Stimulated activated CD4-positive, alpha-beta T cell treated with anti-CD3 and anti-CD28 coated beads, Interleukin-12 subunit alpha, Interleukin-12 subunit beta, amount 100 ng/mL, for 4 hours (primary cell): ENCODE results near the gene AHCYL2.

ENCODE experiments used
- DNase-seq: peaks from one replicate; pipeline ENCODE4 v3.0.0-alpha.2; 2020

The AHCYL2 gene

DNA sequence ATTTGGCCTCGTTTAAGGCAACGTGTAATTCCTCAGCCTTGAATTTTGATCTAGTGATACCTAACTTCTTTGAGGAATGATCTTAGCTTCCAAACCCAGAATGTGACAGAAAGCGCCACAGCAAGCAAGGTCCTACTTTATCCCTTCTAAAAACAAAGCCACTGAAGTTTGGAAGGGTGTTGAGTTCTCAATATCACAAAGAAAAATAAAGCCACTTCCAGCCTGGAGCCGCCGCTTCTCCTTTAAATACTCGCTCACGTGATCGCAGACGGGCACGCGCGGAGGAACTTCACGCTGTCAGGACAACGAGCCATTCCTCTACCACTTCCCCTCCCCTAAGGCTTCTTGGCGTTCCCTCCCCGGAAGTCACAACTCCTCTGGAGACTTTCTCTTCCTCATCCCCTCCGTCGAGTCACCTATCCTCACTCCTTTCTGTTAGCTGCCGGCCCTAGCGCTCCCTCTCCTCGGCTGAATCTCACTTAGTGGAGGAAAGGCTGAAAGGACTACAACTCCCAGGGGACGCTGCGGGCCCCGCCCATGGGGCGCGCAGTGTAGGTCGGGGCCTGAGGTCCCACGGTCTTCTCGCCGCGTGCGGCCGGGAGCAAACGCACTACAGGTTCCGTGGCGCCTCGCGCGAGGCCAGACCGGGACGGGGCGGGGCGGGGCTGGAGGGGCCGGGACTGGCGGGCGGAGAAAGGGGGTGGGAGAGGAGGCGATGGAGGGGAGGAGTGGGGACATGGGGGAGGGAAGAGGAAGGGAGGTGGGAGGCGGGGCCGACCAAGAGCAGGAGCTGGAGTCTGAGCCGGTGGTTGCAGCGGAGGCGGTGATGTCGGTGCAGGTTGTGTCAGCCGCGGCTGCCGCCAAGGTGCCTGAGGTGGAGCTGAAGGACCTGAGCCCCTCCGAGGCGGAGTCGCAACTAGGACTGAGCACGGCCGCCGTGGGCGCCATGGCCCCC is at the start of gene AHCYL2:
Gene AHCYL2 (plus strand): TSS at position 780 of the 955 bp plus-strand sequence.
- DNase-seq: peak; percentile 98

DNA sequence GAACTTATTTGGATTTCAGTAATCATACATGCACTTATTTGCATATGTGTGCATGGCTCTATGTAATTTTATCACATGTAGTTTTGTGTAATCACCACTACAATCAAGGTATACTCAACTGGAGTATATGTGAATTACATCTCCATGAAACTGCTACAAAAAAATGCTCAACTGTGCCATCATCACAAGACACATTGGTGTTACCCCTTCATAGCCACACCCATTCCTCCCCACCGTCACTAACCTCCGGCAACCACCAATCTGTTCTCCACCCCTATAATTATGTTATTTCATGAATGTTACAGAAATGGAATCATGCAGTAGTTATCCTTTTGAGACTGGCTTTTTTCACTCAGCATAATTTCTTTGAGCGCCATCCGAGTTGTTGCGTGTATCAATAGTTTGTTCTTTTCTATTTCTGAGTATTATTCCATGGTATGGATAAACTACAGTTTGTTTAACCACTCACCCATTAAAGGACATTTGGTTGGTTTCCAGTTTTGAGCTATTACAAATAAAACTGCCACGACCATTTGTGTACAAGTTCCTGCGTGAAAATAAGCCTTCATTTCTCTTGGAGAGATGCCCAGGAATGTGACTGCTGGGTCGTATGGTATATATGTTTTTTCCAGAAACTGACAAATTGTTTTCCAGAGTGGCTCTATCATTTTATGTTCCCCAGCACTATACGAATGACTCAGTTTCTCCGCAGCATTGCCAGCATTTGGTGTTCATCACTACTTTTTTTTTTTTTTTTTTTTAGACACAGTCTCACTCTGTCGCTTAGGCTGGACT is 47.7 kb upstream of the AHCYL2 start:
- no peak for DNase-seq

DNA sequence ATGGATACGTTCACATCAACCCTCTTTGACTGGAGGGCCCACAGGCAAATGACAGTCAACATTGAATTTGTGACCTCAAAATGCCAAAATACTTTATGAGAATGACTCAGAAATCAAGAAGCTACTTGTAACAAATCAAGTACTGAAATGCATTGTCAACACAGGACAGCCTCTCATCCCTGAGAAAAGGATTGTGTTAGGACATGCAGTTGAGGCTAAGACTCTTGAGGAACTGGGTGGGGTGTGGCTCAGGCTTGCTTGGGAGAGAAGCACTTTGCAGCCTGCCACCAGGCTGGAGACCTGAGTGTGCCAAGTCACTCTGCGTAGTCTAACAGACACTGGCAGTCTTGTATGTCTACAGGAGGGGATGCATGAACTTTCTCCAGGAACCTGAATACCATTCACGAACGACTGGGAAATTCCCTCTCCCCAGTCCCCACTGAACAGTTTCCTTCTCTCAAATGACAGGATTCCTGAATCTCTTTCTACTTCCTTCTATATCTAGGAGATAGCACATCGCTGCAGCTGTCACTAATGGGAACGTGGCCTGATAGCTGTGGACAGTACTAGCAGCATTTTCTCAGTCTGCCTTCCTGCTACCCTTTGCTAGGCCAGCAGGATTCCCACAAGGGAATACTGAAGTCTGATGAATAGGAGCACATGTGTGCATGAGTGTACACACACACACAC is 39.7 kb upstream of the AHCYL2 start:
- DNase-seq: no peak

DNA sequence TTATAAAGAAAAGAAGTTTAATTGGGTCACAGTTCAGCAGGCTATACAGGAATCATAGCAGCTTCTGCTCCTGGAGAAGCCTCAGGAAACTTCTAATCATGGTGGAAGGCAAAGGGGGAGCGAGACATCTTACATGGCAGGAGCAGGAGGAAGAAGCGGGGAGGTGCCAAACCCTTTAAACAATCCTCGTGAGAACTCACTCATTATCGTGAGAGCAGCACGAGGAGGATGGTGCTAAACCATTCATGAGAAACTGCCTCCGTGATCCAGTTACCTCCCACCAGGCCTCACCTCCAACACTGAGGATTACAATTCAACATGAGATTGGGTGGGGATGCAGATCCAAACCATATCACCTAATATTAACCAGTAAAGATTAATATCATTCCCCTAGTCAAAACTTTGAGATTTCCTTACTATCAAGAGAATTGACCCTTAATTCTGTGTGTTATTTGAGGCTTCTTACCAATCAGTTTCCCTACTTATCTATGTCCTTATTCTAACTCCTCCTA is 38.0 kb upstream of the AHCYL2 start:
- DNase-seq: no peak

DNA sequence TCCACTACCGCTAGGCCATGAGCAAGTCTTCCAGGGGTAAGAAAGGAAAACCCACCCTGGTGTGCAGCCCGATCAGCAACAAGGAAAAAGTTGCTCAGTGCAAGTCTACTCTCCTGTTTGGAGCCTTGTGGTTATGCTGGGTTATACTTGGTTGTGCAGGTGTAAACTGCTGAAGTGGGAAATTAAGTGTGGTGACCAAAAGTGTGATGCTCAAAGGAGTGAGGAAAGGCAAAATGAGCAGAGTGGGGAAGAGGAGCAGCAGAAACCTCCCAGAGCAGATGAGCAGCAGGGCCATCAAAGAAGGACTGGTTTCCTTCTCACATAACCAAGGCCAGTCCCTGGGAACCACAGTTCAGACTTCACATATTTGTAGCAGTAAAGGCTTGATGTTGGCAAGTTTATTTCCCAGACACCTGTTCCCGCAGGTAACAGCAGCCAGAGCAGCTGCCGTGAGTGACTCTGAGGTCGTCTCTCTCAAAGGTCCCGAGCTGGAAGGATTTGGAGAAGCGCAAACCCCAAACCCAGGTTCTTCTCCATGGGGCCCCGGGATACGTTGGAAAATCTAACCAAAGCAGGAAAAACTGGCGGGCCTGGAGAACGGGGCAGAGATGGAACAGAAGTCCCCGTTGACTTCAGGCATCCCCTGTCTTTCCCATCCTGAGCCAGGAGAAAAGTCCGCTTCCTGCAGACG is 37.0 kb upstream of the AHCYL2 start:
- no peak for DNase-seq

DNA sequence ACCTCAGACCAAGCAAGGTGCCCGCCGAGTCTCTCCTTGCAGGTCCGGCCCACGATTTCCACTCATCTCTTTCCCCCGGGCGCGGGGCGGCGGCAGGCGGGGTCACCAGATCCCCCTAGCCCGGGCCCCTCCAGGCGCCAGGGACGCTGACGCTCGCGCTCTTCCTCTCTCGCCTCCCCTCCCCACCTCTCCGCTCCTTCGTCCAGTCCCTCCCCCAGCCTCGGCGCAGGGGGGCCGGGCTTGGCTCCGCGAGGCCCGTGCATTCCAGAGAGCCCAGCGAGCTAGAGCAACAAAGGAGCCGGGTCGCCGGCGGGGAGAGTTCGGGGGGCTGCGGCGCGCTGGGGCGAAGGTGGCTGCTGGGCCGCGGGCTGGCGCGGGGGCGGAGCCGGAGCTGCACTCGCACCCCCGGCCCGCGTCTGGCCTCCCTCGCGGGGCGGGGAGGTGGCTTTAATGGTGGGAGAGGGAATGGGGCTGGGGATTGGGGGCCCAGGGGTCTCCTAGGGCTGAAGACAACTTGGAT is 36.4 kb upstream of the AHCYL2 start, which contains the start of gene SMO:
Gene SMO (plus strand): TSS at position 262 of the 520 bp plus-strand sequence. CDS start 519 bp downstream, outside the sequence.
- peak; percentile 17 for DNase-seq

DNA sequence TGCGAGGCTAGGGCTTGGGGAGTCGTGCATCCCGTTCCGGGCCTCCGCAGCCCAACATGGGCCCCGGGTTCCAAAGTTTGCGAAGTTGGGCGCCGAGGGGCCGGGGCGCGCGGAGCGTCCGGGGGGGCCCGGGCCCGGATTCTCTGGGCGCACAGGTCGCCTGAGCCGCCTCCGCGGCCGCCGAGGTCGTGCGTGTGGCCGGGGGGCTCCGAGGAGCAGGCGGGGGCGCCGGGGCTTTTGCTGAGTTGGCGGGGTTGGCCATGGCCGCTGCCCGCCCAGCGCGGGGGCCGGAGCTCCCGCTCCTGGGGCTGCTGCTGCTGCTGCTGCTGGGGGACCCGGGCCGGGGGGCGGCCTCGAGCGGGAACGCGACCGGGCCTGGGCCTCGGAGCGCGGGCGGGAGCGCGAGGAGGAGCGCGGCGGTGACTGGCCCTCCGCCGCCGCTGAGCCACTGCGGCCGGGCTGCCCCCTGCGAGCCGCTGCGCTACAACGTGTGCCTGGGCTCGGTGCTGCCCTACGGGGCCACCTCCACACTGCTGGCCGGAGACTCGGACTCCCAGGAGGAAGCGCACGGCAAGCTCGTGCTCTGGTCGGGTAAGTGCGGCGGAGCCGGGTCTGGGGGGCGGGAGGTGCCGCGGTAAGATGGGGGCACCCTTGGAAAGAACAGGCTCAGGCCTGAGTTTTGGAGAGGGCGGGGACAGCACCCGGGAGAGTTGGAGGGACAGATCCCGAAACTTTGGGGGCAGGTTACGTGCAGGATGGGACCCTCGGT is 35.8 kb upstream of the AHCYL2 start:
- no peak for DNase-seq

DNA sequence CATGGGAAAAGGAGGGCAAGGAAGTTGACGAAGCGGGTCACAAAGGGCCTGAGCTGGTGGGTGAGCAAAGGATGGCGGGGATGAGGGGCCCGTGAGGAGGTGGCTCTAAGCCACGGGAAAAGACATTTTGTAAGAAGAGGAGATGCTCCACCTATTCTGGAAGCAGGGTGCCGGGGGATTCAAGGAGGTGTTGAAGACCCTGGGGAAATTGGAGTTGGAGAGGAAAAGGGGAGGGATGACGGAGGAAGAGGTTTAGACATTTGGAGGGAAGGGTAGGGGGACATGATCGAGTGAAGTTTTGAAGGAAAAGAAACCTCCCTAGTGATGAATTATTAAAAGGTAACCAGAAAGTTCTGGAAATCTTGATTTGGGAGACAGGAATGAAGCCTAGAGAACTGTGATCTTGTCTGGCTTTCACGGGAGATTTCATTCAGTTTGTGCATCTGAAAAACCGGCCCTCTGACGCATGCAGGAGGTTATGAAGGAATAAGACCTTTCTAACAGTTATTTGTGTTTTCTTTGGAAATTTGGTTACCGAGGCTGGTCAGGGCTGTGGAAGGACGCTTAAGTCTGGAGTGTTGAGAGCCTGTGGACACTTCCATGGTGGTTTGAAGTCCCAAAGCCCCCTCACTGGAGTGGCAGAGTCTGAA is 35.0 kb upstream of the AHCYL2 start:
- no peak for DNase-seq

DNA sequence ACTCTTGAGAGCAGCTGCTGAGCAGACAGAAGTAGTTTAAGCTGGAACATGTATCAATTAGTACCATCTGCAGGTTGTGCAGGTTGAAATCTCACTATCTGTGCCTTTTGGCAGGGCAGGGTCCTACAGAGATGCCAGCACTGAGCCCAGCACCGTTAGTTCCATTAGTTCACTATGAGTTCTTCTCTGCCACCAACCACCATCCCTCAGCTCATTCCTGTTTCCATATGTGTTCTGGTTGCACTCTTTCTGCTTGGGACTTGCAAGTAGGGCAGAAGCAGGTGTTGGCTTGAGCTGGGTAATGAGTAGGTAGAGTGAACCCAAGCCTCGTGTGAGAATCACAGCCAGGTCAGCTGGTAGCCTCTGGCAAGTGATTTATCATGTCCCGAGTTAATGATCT is 33.6 kb upstream of the AHCYL2 start:
- DNase-seq: no peak

DNA sequence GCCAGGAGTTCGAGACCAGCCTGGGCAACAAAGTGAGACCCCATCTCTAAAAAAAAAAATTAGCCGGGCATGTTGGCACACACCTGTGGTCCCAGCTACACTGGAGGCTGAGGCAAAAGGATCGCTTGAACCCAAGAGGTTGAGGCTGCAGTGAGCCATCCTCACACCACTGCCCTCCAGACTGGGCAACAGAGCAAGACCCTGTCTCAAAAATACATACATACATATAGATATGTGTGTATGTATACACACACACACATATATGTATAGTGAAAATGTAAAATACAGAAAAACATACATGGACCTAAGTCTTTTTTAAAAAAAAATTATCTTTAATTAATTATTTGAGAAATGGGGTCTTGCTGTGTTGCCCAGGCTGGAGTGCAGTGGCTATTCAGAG is 30.9 kb upstream of the AHCYL2 start:
- no peak for DNase-seq

DNA sequence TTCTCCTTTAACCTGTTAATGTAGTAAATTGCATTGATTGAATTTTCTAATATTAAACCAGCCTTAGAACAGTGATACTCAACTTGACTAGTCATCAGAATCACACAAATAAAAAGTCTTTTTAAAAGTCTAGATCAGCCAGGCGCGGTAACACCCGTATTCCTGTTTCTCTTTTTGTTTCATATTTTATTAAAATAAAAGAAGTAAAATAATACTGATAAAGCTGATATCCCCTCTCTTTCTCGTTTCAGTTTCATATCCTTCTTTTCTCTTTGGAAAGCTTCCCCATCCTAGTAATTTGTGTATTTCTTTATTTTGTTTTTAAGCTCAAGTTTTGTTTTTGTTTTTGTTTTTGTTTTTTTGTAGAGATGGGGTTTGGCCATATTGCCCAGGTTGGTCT is 27.1 kb upstream of the AHCYL2 start:
- no peak for DNase-seq

DNA sequence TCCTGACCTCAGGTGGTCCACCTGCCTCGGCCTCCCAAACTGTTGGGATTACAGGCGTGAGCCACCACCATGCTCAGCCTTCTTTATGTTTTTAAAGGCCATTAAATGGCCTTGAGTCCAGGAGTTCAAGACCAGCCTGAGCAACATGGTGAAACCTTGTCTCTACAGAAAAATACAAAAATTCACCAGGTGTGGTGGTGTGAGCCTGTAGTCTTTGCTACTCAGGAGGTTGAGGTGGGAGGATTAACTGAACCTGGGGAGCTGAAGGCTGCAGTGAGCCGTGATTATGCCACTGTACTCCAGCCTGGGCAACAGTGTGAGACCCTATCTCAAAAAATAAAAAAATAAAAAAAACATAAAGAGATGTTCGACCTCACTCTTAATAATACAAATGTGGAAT is 25.4 kb upstream of the AHCYL2 start:
- no peak for DNase-seq

DNA sequence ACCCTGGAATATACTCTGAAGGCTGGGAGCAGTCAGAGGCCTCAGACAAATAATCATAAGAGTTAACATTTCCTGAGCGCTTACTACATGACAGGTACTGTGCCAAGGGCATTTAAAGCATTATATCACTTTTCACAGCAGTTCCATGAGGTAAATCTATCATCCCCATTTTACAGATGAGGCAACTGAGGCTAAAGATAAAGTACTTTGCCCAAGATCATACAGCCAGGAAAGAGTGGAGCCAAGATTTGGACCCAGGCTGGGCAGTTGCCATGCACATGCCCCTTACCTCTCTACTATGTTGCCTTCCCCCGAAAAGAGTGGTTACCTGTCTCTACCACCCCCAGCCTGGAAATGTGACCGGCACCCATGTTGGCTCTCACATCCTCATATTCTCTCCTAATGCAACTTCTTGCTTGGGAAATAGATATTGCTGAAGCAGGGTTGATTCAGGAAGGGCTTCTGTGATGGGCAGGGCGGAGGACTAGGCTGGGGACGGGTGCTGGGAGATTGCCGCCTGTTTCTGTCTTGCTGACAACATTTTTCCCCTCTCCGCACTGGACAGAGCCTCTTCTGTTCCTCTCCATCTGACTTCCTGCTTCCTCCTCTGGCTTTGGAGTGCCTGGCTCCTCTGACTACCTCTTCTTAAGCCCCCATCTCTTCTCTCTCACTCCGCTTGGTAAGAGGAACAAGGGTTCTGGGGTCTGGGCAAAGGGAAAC is 22.6 kb upstream of the AHCYL2 start:
- DNase-seq: no peak

DNA sequence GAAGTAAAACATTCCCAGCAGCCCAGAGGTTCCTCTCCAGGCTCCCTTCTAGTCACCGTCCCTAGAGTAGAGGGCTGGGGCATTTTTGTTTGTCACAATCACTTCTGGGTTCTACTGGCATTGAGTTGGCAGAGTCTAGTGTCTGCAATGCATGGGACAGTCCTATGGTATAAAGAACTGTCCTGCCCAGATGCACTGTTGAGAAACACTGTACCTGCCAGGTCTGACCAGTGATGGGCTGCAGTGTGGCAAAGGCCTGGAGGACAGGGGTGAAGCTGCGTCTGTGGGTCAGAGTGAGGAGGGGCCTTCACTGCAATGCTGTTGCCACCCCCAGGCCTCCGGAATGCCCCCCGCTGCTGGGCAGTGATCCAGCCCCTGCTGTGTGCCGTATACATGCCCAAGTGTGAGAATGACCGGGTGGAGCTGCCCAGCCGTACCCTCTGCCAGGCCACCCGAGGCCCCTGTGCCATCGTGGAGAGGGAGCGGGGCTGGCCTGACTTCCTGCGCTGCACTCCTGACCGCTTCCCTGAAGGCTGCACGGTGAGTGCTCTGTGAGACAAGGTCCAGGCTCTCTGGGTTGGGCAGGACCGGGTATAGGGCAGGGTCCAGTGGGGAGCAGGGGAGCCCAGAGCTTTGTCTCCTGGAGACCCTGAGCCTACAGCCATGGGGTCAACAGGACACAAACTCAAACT is 21.6 kb upstream of the AHCYL2 start:
- no peak for DNase-seq

DNA sequence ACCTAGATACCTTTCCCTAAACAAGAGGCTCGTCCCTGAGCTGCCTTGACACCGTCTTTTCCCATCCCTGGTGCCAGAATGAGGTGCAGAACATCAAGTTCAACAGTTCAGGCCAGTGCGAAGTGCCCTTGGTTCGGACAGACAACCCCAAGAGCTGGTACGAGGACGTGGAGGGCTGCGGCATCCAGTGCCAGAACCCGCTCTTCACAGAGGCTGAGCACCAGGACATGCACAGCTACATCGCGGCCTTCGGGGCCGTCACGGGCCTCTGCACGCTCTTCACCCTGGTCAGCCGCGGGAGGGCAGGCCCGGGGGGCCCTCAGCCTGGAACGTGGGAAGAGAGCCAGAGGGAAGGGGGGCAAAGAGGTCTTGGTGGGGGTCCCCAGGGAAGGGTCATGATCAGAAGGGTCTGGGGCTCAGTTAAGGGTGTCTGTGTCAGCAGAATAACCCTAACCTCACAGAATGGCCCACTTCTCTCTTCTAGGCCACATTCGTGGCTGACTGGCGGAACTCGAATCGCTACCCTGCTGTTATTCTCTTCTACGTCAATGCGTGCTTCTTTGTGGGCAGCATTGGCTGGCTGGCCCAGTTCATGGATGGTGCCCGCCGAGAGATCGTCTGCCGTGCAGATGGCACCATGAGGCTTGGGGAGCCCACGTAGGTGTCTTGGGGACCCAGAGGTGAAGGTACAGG is 19.6 kb upstream of the AHCYL2 start:
- no peak for DNase-seq

DNA sequence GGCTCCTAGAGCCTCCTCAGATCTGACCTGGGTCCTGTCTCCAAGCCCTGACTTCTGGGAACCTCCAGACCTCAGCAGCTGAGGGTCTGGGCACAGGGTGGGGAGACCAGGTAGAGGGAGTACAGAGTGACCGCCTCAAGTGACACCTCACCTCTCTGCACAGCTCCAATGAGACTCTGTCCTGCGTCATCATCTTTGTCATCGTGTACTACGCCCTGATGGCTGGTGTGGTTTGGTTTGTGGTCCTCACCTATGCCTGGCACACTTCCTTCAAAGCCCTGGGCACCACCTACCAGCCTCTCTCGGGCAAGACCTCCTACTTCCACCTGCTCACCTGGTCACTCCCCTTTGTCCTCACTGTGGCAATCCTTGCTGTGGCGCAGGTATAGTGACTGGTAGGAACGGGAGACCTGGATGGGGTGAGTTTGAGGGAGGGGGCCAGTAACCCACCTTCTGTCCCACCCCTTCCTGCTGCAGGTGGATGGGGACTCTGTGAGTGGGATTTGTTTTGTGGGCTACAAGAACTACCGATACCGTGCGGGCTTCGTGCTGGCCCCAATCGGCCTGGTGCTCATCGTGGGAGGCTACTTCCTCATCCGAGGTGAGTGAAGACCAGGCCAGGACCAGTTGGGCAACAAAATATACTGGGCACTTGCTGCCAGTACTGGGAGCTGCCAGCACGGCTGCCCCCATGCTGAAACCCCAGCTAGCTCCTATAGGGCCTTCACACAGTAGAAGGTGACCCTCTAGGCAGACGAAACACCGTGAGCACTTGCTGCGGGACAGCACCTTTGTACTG is 18.6 kb upstream of the AHCYL2 start:
- no peak for DNase-seq

DNA sequence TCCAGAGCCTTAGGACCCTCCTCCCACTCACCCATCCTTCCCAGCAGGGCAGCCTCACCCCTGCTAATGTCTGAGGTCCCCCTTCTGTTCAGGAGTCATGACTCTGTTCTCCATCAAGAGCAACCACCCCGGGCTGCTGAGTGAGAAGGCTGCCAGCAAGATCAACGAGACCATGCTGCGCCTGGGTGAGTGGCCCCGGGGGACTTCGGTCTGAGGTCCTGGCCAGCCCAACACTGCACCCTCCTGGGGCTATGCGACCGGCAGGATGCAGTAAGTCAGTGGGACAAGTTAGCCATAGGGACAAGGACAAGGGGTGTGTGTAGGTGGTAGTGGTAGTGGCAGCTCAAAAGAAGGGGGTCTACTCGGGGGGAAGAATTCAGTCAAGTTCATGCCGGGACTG is 16.2 kb upstream of the AHCYL2 start:
- no peak for DNase-seq
